ENCODE results near the gene MAMSTR. TPM values are rescaled to one million over a fixed set of nuclear protein-coding genes. Genes with fewer than 3 reads are reported as not detected.

MAMSTR gene
- total and polyA plus RNA-seq, 12 donors, result 8.9 to 57.9 (median 26.4) TPM

GRCh38 chr19:48751845-48752495, 32.4 kb upstream of the MAMSTR start:
- H3K36me3 ChIP-seq (replicated peaks in 1 of 2), result no peaks in the 10 kb centered on the region
- TF ChIP-seq POLR2A (IDR thresholded peaks at IDR 0.05) (no peak), CTCF (IDR thresholded peaks at IDR 0.05) (no peak)
- no peaks in the 10 kb centered on the region for H3K9me3 ChIP-seq (replicated peaks in 1 of 3)
- peak overlapping the region in 2 of 5 donors; percentile 26 to 59 for H3K27ac ChIP-seq
- WGBS, 4 donors, result 30 to 56% (median 46%) methylated on average over 18 to 20 of the region's 20 CpGs
- no peak for DNase-seq
- peaks cover 5 to 20% of the 10 kb centered on the region in 2 donors for H3K4me1 ChIP-seq (replicated peaks in 1 of 2)
- peak overlapping the region in 2 of 4 donors; percentile 3 to 47 for H3K4me3 ChIP-seq
- intact Hi-C loops (cut with DNase I), result no loop called here
- no peaks in the 10 kb centered on the region for H3K27me3 ChIP-seq

- TF ChIP-seq POLR2A (IDR thresholded peaks at IDR 0.05), result no peak
- no peak for TF ChIP-seq CTCF (IDR thresholded peaks at IDR 0.05)
- Histone ChIP-seq H3K4me3 (no peak overlapping the region), H3K9me3 (replicated peaks in 1 of 3) (no peaks in the 10 kb centered on the region), H3K4me1 (replicated peaks in 1 of 2) (peaks cover 5 to 21% of the 10 kb centered on the region in 2 donors), H3K27me3 (no peaks in the 10 kb centered on the region), H3K36me3 (replicated peaks in 1 of 2) (no peaks in the 10 kb centered on the region), H3K27ac (no peak overlapping the region)
- 85 to 92% (median 90%) methylated on average over 28 to 29 of the region's 29 CpGs for WGBS, 4 donors
- no peak for DNase-seq
- intact Hi-C loops (cut with DNase I), result no loop called here
These were observed 31.4 kb upstream of the MAMSTR start for GRCh38 chr19:48750771-48751504.

- Histone ChIP-seq H3K9me3 (replicated peaks in 1 of 3) (no peaks in the 10 kb centered on the region), H3K27me3 (no peaks in the 10 kb centered on the region), H3K4me3 (no peak overlapping the region), H3K4me1 (replicated peaks in 1 of 2) (peaks cover 5 to 21% of the 10 kb centered on the region in 2 donors), H3K36me3 (replicated peaks in 1 of 2) (no peaks in the 10 kb centered on the region), H3K27ac (no peak overlapping the region)
- TF ChIP-seq CTCF (IDR thresholded peaks at IDR 0.05), result no peak
- TF ChIP-seq POLR2A (IDR thresholded peaks at IDR 0.05), result no peak
- intact Hi-C loops (cut with DNase I), result no loop called here
- 94 to 97% (median 96%) methylated on average over 28 to 31 of the region's 31 CpGs for WGBS, 4 donors
- DNase-seq, result no peak
These were observed 30.8 kb upstream of the MAMSTR start for GRCh38 chr19:48750351-48750750.

- H3K36me3 ChIP-seq (replicated peaks in 1 of 2), result no peaks in the 10 kb centered on the region
- no peak overlapping the region for H3K27ac ChIP-seq
- 76 to 86% (median 81%) methylated on average over 4 of the region's 4 CpGs for WGBS, 4 donors
- H3K4me3 ChIP-seq, result no peak overlapping the region
- H3K27me3 ChIP-seq, result no peaks in the 10 kb centered on the region
- no peak for DNase-seq
- no peaks in the 10 kb centered on the region for H3K9me3 ChIP-seq (replicated peaks in 1 of 3)
- intact Hi-C loops (cut with DNase I), result no loop called here
- H3K4me1 ChIP-seq (replicated peaks in 1 of 2), result peaks cover 5 to 21% of the 10 kb centered on the region in 2 donors
- no peak for TF ChIP-seq CTCF (IDR thresholded peaks at IDR 0.05)
- TF ChIP-seq POLR2A (IDR thresholded peaks at IDR 0.05), result no peak
These were observed 30.2 kb upstream of the MAMSTR start for GRCh38 chr19:48749571-48750198.

Data from adrenal gland (tissue), 12 donors.